GM12878 (cell line): ENCODE results near the gene NIP7. TPM values are rescaled to one million over a fixed set of nuclear protein-coding genes. Genes with fewer than 3 reads are reported as not detected.
A peak's percentile ranks its signal among the peaks of the same experiment; 100 is the strongest.

Experiments used
- ATAC-seq: fragments of 200-7000 bp; cut with Tn5 transposase; 3 replicates; pipeline ENCODE4 v1.9.1; 2020; ENCODE audit warnings: mild to moderate bottlenecking, moderate library complexity
- BruUV-seq: library from RNA; stranded (reverse); fragments of 400-500 nt; replicated peaks from 2 replicates; lab custom pipeline; 2021; lab: Mats Ljungman, UMichigan
- CTCF ChIA-PET: fragments of 300-600 bp; sonication (Branson Sonifier 250); formaldehyde crosslinking; extraction: SDS; loops from one replicate; lab custom pipeline; 2021; ENCODE audit warnings: inconsistent platforms; lab: Yijun Ruan, JAX
- POLR2A ChIA-PET: fragments of 350-600 bp; formaldehyde crosslinking; extraction: SDS; loops from one replicate; lab custom pipeline; 2021; ENCODE audit warnings: inconsistent platforms; lab: Charles Lee
- RAD21 ChIA-PET: fragments of 300-600 bp; sonication (Branson Sonifier 250); formaldehyde crosslinking; loops from one replicate; lab custom pipeline; 2023; ENCODE audit warnings: antibody characterized with exemption; ENCODE audit not compliant: unreplicated experiment; lab: Charles Lee
- SMC1A ChIA-PET: fragments of 300-600 bp; sonication (Branson Sonifier 250); formaldehyde crosslinking; loops from one replicate; lab custom pipeline; 2023; ENCODE audit not compliant: unreplicated experiment, uncharacterized antibody; lab: Charles Lee
- DNase-seq: peaks from one replicate; pipeline ENCODE4 v3.0.0-alpha.2; 2011; ENCODE audit warnings: low read depth, low spot score
- FAIRE-seq: peaks from 3 replicates; lab custom pipeline; 2011; peaks lifted over from hg19 to GRCh38; lab: Jason Lieb, UNC
- H2AFZ ChIP-seq: 2 replicates; pipeline ENCODE4 v1.6.0; 2011; ENCODE audit warnings: low read depth, low read length, control low read depth; ENCODE audit not compliant: control insufficient read depth
- H3K27ac ChIP-seq: 2 replicates; pipeline ENCODE4 v1.5.1; 2011; ENCODE audit warnings: control low read depth; ENCODE audit not compliant: control insufficient read depth, insufficient read depth
- H3K27me3 ChIP-seq, 2 experiments: replicated peaks in 1 of 2; 2 replicates each; pipeline versions ENCODE4 v1.6.0 to v1.6.1; 2011; ENCODE audit warnings: low read length in 1 of 2; ENCODE audit not compliant: control insufficient read depth in 2 of 2, insufficient read depth in 2 of 2
- H3K36me3 ChIP-seq, 2 experiments: 2 replicates each; pipeline ENCODE4 v1.5.1; 2011; ENCODE audit warnings: low read length in 1 of 2; ENCODE audit not compliant: control insufficient read depth in 2 of 2, insufficient read depth in 2 of 2
- H3K4me1 ChIP-seq: 2 replicates; pipeline ENCODE4 v1.6.1; 2011; ENCODE audit warnings: mild to moderate bottlenecking, low read length, moderate library complexity, mixed read lengths; ENCODE audit not compliant: control insufficient read depth, insufficient read depth
- H3K4me2 ChIP-seq: 2 replicates; pipeline ENCODE4 v1.6.0; 2011; ENCODE audit warnings: control low read depth; ENCODE audit not compliant: control insufficient read depth, insufficient read depth
- H3K4me3 ChIP-seq: fragments of 200-600 bp; sonication (generic); 2 replicates; pipeline ENCODE4 v1.5.1; 2016
- H3K79me2 ChIP-seq: 2 replicates; pipeline ENCODE4 v1.6.0; 2011; ENCODE audit warnings: low read length; ENCODE audit not compliant: control insufficient read depth, insufficient read depth
- H3K9ac ChIP-seq: 2 replicates; pipeline ENCODE4 v1.8.0; 2011; ENCODE audit warnings: low read length, control low read depth, mixed read lengths; ENCODE audit not compliant: control insufficient read depth, insufficient read depth
- H3K9me3 ChIP-seq: replicated peaks from 3 replicates; pipeline ENCODE4 v1.5.1; 2011; ENCODE audit warnings: mild to moderate bottlenecking, low read length; ENCODE audit not compliant: control insufficient read depth, insufficient read depth
- H4K20me1 ChIP-seq: 2 replicates; pipeline ENCODE4 v1.6.0; 2011; ENCODE audit not compliant: control insufficient read depth, insufficient read depth
- CBX5 ChIP-seq: sonication (generic); IDR thresholded peaks from 2 replicates; pipeline ENCODE4 v1.6.1; 2016; ENCODE audit warnings: low read depth, moderate library complexity, mild to moderate bottlenecking, inconsistent platforms
- EZH2 ChIP-seq: IDR thresholded peaks from 2 replicates; pipeline ENCODE4 v1.6.1; 2012; ENCODE audit warnings: low read depth, mild to moderate bottlenecking, control low read depth, inconsistent platforms, low read length, borderline replicate concordance; ENCODE audit not compliant: control insufficient read depth
- FOXM1 ChIP-seq: IDR thresholded peaks from 2 replicates; pipeline ENCODE4 v1.6.1; 2012; ENCODE audit warnings: low read depth, mild to moderate bottlenecking, inconsistent platforms, low read length, moderate library complexity
- IRF4 ChIP-seq: IDR thresholded peaks from 2 replicates; pipeline ENCODE4 v1.6.1; 2011; ENCODE audit warnings: low read depth, low read length
- MYB ChIP-seq: fragments of 150-350 bp; IDR thresholded peaks from 2 replicates; pipeline ENCODE4 v1.6.1; 2014; ENCODE audit warnings: mild to moderate bottlenecking, low read depth, low read length, borderline replicate concordance
- NBN ChIP-seq: fragments of 450-650 bp; IDR thresholded peaks from 2 replicates; pipeline ENCODE4 v1.6.1; 2016
- NR2F1 ChIP-seq: fragments of 450-650 bp; conservative IDR thresholded peaks from 2 replicates; pipeline ENCODE4 v1.6.1; 2017; ENCODE audit warnings: mild to moderate bottlenecking
- NRF1 ChIP-seq: conservative IDR thresholded peaks from 2 replicates; pipeline ENCODE4 v1.6.1; 2011; ENCODE audit warnings: mild to moderate bottlenecking, low read depth, low read length, improper control_type of control experiment
- SMAD5 ChIP-seq: IDR thresholded peaks from 2 replicates; pipeline ENCODE4 v1.6.1; 2016; ENCODE audit warnings: antibody characterized with exemption, low read depth
- SPI1 ChIP-seq: IDR thresholded peaks from 2 replicates; pipeline ENCODE4 v1.6.1; 2011; ENCODE audit warnings: low read depth, mild to moderate bottlenecking, low read length, moderate library complexity, borderline replicate concordance; ENCODE audit not compliant: insufficient read depth
- SREBF2 ChIP-seq: IDR thresholded peaks from 2 replicates; pipeline ENCODE4 v1.6.1; 2012; ENCODE audit warnings: mild to moderate bottlenecking, low read length
- SUPT20H ChIP-seq: IDR thresholded peaks from 2 replicates; pipeline ENCODE4 v1.6.1; 2011; ENCODE audit warnings: low read depth, mild to moderate bottlenecking, low read length, moderate library complexity, borderline replicate concordance; ENCODE audit not compliant: control insufficient read depth
- TCF3 ChIP-seq: IDR thresholded peaks from 2 replicates; pipeline ENCODE4 v1.6.1; 2012; ENCODE audit warnings: low read depth, mild to moderate bottlenecking, low read length, borderline replicate concordance; ENCODE audit not compliant: insufficient read depth
- TCF7 ChIP-seq: IDR thresholded peaks from 2 replicates; pipeline ENCODE4 v1.6.1; 2014; ENCODE audit warnings: antibody characterized with exemption, borderline replicate concordance
- USF2 ChIP-seq: IDR thresholded peaks from 2 replicates; pipeline ENCODE4 v1.6.1; 2011; ENCODE audit warnings: low read depth, low read length, improper control_type of control experiment, borderline replicate concordance
- ZNF24 ChIP-seq: fragments of 450-650 bp; IDR thresholded peaks from 2 replicates; pipeline ENCODE4 v1.6.1; 2017; ENCODE audit warnings: antibody characterized with exemption, mild to moderate bottlenecking
- ZNF274 ChIP-seq: IDR thresholded peaks from one replicate; pipeline ENCODE4 v1.8.0; 2011; ENCODE audit not compliant: insufficient read length, insufficient read depth
- ZNF687 ChIP-seq: fragments of 450-650 bp; IDR thresholded peaks from 2 replicates; pipeline ENCODE4 v1.6.1; 2017; ENCODE audit warnings: mild to moderate bottlenecking, moderate library complexity
- WGBS: methylation state at CpG from one replicate; pipeline ENCODE4 v1.1.6; 2016; ENCODE audit warnings: low lambda C conversion rate; ENCODE audit not compliant: insufficient replicate concordance, insufficient coverage; ENCODE audit errors: missing lambda C conversion rate; 5-methylcytosine and 5-hydroxymethylcytosine counted together
- in situ Hi-C: fragments of 300-500 bp; cut with MboI; formaldehyde crosslinking; loops from 9 replicates; pipeline ENCODE4 v1.14.3; 2018; ENCODE audit warnings: mixed read lengths
- intact Hi-C: fragments of 100-400 bp; cut with micrococcal nuclease; formaldehyde crosslinking; loops from one replicate; pipeline ENCODE4 v1.14.2; 2022; ENCODE audit not compliant: unreplicated experiment
- polyA plus RNA-seq, 11 experiments: library from polyadenylated mRNA; depleted of rRNA in 4 of 11; unstranded in 6 of 11; stranded (reverse) in 5 of 11; fragments of >200 nt; fragmentation: Nextera tagmentation in 4 of 11; fragmentation: Illumina TruSeq in 1 of 11; extraction: Ambion mirVana in 4 of 11; extraction: Trizol in 1 of 11; gene quantifications; 1 replicate in 1 of 11; 2 replicates in 10 of 11; pipeline versions ENCODE4 v1.2.1 to v1.2.3, GENCODE V29; 2011 to 2016; ENCODE audit warnings: inconsistent platforms in 2 of 11, missing spikeins in 2 of 11, low read depth in 1 of 11
- total RNA-seq, 4 experiments: library from RNA; depleted of rRNA in 3 of 4; stranded (reverse); fragments of >200 nt in 3 of 4; fragmentation: Illumina TruSeq in 1 of 4; extraction: Trizol in 1 of 4; gene quantifications; 2 replicates each; pipeline versions ENCODE4 v1.2.1 to v1.2.3, GENCODE V29; 2013 to 2021

Gene NIP7
- total and polyA plus RNA-seq, 10 of the 15 experiments (the other 5 are each of a cell fraction or from before 2014, with no cell fraction given) = 18.8 to 62.9 (median 56.7) TPM

GRCh38 chr16:69330286-69331109 lies 9.1 kb upstream of the NIP7 start, which contains the start of gene PDF:
PDF (minus strand) TSS chr16:69330588; CDS start chr16:69330570, 18 bp downstream.
- H3K4me1 ChIP-seq = peaks cover 10% of the 10 kb centered on the region
- in situ Hi-C loops (no loop called here), intact Hi-C loops (loop anchor here (1.0 to 10.0 kb wide), 2 partner anchors 9 to 424 kb away; partner anchors contain the start of genes COG8, NIP7 and NOB1)
- CTCF ChIA-PET = interaction anchor here (2.2 kb wide), 1 partner anchor 8 kb away, joined by 8 read pairs; the partner anchor contains the start of gene COG8
- RAD21 ChIA-PET = interaction anchor here (0.6 to 1.2 kb wide), 3 partner anchors 10 to 142 kb away, joined by 3 to 5 read pairs (median 3); partner anchors contain the start of gene NIP7
- peak within 1 kb of the TSS; percentile 93 for H2AFZ ChIP-seq
- WGBS = 1% methylated on average over 85 of the region's 93 CpGs
- peak; percentile 92 for FAIRE-seq
- no peaks in the 10 kb centered on the region for H3K9me3 ChIP-seq
- H3K9ac ChIP-seq = peak within 1 kb of the TSS; percentile 88
- DNase-seq = peak; percentile 34
- peaks cover 14 to 35% of the 10 kb centered on the region in 2 experiments for H3K36me3 ChIP-seq
- peak; percentile 98 for ATAC-seq
- TSS peak; percentile 81 for BruUV-seq
- H3K27ac ChIP-seq = peak within 1 kb of the TSS; percentile 82
- H3K4me2 ChIP-seq = peak within 1 kb of the TSS; percentile 86
- peaks cover 8% of the 10 kb centered on the region; the same call in 1 of the 2 replicates for H4K20me1 ChIP-seq
- POLR2A ChIA-PET = interaction anchor here (0.6 to 6.6 kb wide), 4 partner anchors 9 to 423 kb away, joined by 3 to 42 read pairs (median 4); partner anchors contain the start of genes COG8 and NIP7
- peak within 1 kb of the TSS; percentile 89 for H3K4me3 ChIP-seq
- SMC1A ChIA-PET = interaction anchor here (0.6 to 1.8 kb wide), 3 partner anchors 10 to 424 kb away, joined by 3 to 5 read pairs (median 3); partner anchors contain the start of gene NOB1
- no peaks in the 10 kb centered on the region for H3K27me3 ChIP-seq
- peaks cover 49% of the 10 kb centered on the region for H3K79me2 ChIP-seq
- TF ChIP-seq MYB = no peak
- TF ChIP-seq FOXM1 = no peak
- no peak for TF ChIP-seq ZNF274
- peak; percentile 55; the same call in 1 of the 2 replicates for TF ChIP-seq ZNF687
- no peak for TF ChIP-seq NRF1
- no peak for TF ChIP-seq IRF4
- TF ChIP-seq EZH2 = no peak
- TF ChIP-seq SPI1 = 0 out of 2 replicates have a peak, but pooled peaks have one; percentile 22
- no peak for TF ChIP-seq SUPT20H
- TF ChIP-seq ZNF24 = peak; percentile 40; the same call in 1 of the 2 replicates
- TF ChIP-seq NR2F1 = peak; percentile 78
- no peak for TF ChIP-seq NBN
- TF ChIP-seq TCF3 = no peak
- TF ChIP-seq SREBF2 = no peak
- TF ChIP-seq CBX5 = no peak
- TF ChIP-seq SMAD5 = peak; percentile 80
- TF ChIP-seq TCF7 = no peak
- no peak for TF ChIP-seq USF2
